ENCODE results near the gene AXL. TPM values are rescaled to one million over a fixed set of nuclear protein-coding genes. Genes with fewer than 3 reads are reported as not detected.

The AXL gene
- total RNA-seq, 4 donors from 2014 or later = 19.7 to 52.4 (median 25.6) TPM

DNA sequence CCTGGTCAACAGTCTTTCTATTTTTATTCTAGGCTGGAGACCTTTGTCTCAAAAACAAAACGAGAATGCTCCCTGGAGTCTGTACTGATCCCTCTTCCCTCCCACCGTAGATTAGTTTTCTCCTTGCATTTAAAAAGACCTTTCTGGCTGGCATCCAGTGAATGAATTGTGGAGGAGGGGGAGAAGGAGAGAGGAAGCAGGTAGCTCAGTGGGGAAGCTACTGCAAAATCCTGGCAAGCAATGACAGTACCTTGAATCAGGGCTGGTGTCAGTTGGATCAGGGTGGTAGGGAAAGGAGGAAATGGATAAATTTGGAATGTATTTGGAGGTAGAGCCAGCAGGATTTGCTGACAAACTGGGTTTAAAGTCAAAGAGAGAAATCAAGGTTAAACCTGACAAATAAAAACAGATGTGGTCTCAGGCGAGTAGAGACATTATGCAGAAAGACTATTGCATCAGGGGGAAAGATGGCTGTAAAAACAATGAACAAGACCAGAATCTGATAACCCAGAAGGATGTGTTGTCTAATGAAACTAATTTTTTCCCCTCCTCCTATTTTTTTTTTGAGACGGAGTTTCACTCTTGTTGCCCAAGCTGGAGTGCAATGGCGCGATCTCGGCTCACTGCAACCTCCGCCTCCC is 29.5 kb upstream of the AXL start:
- intact Hi-C loops (cut with DNase I; ENCODE audit: low total_unique reads) = no loop called here
- Histone ChIP-seq H3K9me3 (no peaks in the 10 kb centered on the region), H3K27ac (no peak overlapping the region), H3K27me3 (peaks cover 18% of the 10 kb centered on the region), H3K4me3 (no peak overlapping the region), H3K4me1 (peaks cover 4 to 22% (median 18%) of the 10 kb centered on the region in 4 donors), H3K36me3 (no peaks in the 10 kb centered on the region)
- in situ Hi-C loops (cut with MboI; ENCODE audit: low pct_ligation_motif_present in 1 of 4, low pct_unique_long_range_greater_than_20kb in 1 of 4, low sequenced_read_pairs in 3 of 4) = no loop called here
- TF ChIP-seq POLR2AphosphoS5 (IDR thresholded peaks at IDR 0.05) (no peak), POLR2A (IDR thresholded peaks at IDR 0.05) (no peak), CTCF (IDR thresholded peaks at IDR 0.05) (no peak), EP300 (IDR thresholded peaks at IDR 0.05; ENCODE audit: low read depth) (no peak)
- WGBS, 2 donors (ENCODE audit: low coverage in 1 of 2) = 43 to 75% methylated on average over 4 to 8 of the region's 8 CpGs
- no peak for DNase-seq

DNA sequence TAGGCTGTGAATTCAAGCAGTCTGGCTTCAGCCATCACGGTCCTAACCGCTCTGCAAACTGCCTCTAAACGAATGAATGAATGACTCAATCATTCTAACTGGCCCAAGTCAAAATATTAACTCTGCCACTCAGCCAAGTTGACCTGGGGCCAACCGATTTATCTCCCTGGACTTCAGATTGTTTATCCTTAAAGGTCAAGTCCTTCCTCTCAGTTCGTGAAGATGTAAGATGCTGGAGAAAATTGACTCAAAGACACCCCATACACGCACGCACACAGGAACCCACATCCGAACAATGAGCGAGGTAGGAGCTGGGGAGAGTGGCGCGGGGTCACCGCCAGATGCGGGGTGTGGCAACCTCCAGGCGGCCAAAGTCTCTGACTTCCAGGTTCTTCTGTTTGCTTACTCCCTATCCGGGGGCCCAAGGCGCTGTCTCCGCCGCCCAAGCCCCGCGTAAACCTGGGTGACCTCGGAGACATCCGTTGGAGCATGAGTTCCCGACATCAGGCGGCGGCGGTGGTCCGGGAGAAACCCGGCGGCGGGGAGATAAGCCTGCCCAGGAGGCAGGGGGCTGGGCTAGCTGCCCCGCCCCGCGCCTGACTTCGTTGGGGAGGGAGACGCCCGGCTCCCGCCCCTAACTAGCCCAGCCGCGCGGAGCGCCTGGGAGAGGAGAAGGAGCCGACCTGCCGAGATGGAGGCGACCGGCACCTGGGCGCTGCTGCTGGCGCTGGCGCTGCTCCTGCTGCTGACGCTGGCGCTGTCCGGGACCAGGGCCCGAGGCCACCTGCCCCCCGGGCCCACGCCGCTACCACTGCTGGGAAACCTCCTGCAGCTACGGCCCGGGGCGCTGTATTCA is 26.2 kb upstream of the AXL start, which contains the start of gene CYP2S1:
CYP2S1 (plus strand) TSS at position 646 of the 856 bp plus-strand sequence; CDS start at position 692, 46 bp downstream.
- TF ChIP-seq POLR2A (IDR thresholded peaks at IDR 0.05) = peak; percentile 77
- TF ChIP-seq POLR2AphosphoS5 (IDR thresholded peaks at IDR 0.05) = peak; percentile 52 to 78 (median 73)
- no peak for TF ChIP-seq EP300 (IDR thresholded peaks at IDR 0.05; ENCODE audit: low read depth)
- no peak for TF ChIP-seq CTCF (IDR thresholded peaks at IDR 0.05)
- WGBS, 2 donors (ENCODE audit: low coverage in 1 of 2) = 3% methylated on average over 48 of the region's 58 CpGs; no CpG with 5 or more reads in 1 of the 2 donors
- in situ Hi-C loops (cut with MboI; ENCODE audit: low pct_ligation_motif_present in 1 of 4, low pct_unique_long_range_greater_than_20kb in 1 of 4, low sequenced_read_pairs in 3 of 4) (no loop called here), intact Hi-C loops (cut with DNase I; ENCODE audit: low total_unique reads) (no loop called here)
- H3K9me3 ChIP-seq = no peaks in the 10 kb centered on the region
- H3K36me3 ChIP-seq = no peaks in the 10 kb centered on the region
- peak; percentile 75 for DNase-seq
- peaks cover 4 to 22% (median 19%) of the 10 kb centered on the region in 4 donors for H3K4me1 ChIP-seq
- peak within 1 kb of the TSS; percentile 49 to 84 (median 78) for H3K27ac ChIP-seq
- peak within 1 kb of the TSS; percentile 31 to 66 (median 54) for H3K4me3 ChIP-seq
- H3K27me3 ChIP-seq = peaks cover 18% of the 10 kb centered on the region

DNA sequence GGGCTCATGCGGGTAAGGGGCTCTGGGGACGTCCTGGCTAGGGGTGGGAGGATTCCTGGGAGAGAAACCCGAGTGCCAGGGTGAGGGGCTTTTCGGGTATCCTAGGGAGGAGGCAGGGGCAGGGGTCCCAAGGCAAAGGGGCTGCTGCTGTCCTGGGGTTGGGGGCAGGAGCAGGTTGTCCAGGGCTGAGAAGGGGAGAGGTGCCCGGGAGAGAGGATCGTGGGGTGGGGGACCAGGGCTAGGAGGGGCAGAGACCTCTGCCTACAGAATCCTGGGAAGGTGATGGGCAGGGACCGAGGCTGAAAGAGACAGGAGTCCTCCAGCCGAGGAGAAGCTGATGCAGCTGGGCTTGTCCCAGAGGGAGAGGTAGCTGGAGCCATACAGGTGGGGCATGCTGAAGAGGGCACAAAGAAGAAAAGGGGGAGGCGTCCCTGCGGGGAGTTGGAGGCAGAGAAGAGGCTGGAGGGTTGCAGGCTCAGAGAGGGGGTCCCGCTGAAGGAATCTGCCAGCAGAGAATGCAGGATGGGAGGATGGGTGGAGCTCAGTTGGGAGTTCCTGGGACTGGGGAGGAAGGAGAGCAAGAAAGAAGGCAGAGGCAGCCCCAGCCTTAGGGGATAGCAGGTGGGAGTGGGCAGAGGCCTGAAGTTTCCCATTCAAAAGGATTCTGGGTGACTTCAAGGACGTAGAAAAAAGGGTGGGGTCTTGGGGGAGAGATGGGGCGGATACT is 25.4 kb upstream of the AXL start:
- Histone ChIP-seq H3K27ac (peak overlapping the region; percentile 49 to 84 (median 78)), H3K27me3 (peaks cover 18% of the 10 kb centered on the region)
- 11 to 22% methylated on average over 9 to 12 of the region's 13 CpGs for WGBS, 2 donors (ENCODE audit: low coverage in 1 of 2)

More for the DNA sequence above, 25.4 kb upstream of the AXL start:
- Histone ChIP-seq H3K36me3 (no peaks in the 10 kb centered on the region), H3K4me1 (peaks cover 4 to 22% (median 19%) of the 10 kb centered on the region in 4 donors), H3K9me3 (no peaks in the 10 kb centered on the region), H3K4me3 (peak overlapping the region; percentile 31 to 66 (median 54))
- TF ChIP-seq CTCF (IDR thresholded peaks at IDR 0.05) (no peak), POLR2A (IDR thresholded peaks at IDR 0.05) (no peak), EP300 (IDR thresholded peaks at IDR 0.05; ENCODE audit: low read depth) (no peak), POLR2AphosphoS5 (IDR thresholded peaks at IDR 0.05) (no peak)
- intact Hi-C loops (cut with DNase I; ENCODE audit: low total_unique reads) = no loop called here
- no peak for DNase-seq
- in situ Hi-C loops (cut with MboI; ENCODE audit: low pct_ligation_motif_present in 1 of 4, low pct_unique_long_range_greater_than_20kb in 1 of 4, low sequenced_read_pairs in 3 of 4) = no loop called here

All from transverse colon (tissue), 4 donors.